ENCODE data around the gene PARD3. TPM values are rescaled to one million over a fixed set of nuclear protein-coding genes. Genes with fewer than 3 reads are reported as not detected.

Gene PARD3
- total and polyA plus RNA-seq, 10 of the 15 experiments (the other 5 are each of a cell fraction or from before 2014, with no cell fraction given): 2.6 to 43.1 (median 13.9) TPM

- no peak for TF ChIP-seq ZNF592 (IDR thresholded peaks at IDR 0.05)
- no peak for TF ChIP-seq RCOR1 (conservative IDR thresholded peaks at IDR 0.05; ENCODE audit: low read depth, low read length)
These were observed 425.3 kb downstream of the PARD3 start (continued) for GRCh38 chr10:34389801-34390200.

- H3K27me3 ChIP-seq (replicated peaks in 1 of 2; ENCODE audit: control insufficient read depth in 2 of 2, insufficient read depth in 2 of 2, low read length in 1 of 2): no peaks in the 10 kb centered on the region
- no peak overlapping the region for H3K4me3 ChIP-seq
- in situ Hi-C loops (cut with MboI) (no loop called here), intact Hi-C loops (cut with micrococcal nuclease; ENCODE audit: unreplicated experiment) (loop anchor here (10.0 kb wide), 1 partner anchor 232 kb away; no protein-coding TSS in a partner anchor)
- no peaks in the 10 kb centered on the region for H3K4me1 ChIP-seq (ENCODE audit: control insufficient read depth, insufficient read depth, low read length)
- no peaks in the 10 kb centered on the region for H3K79me2 ChIP-seq (ENCODE audit: control insufficient read depth, insufficient read depth, low read length)
- WGBS (ENCODE audit: insufficient coverage, insufficient replicate concordance, low lambda C conversion rate, missing lambda C conversion rate): 44% methylated on average over 3 of the region's 3 CpGs
- H3K9ac ChIP-seq (ENCODE audit: control insufficient read depth, insufficient read depth, low read length): no peak overlapping the region
- POLR2A ChIA-PET: interaction anchor here (0.7 kb wide), 1 partner anchor 83 kb away, joined by 4 read pairs; no protein-coding TSS in a partner anchor
- FAIRE-seq (no peak), ATAC-seq (no peak), DNase-seq (ENCODE audit: low read depth, low spot score) (no peak)
- no peaks in the 10 kb centered on the region for H3K9me3 ChIP-seq (replicated peaks; ENCODE audit: control insufficient read depth, insufficient read depth, low read length)
- BruUV-seq (replicated peaks): no TSS peak
- no peak overlapping the region for H3K27ac ChIP-seq (ENCODE audit: control insufficient read depth, insufficient read depth)
- H2AFZ ChIP-seq (ENCODE audit: control insufficient read depth, low read depth, low read length): no peak overlapping the region
- no peaks in the 10 kb centered on the region for H3K36me3 ChIP-seq (ENCODE audit: control insufficient read depth in 2 of 2, insufficient read depth in 2 of 2, low read length in 1 of 2)
- H4K20me1 ChIP-seq (ENCODE audit: control insufficient read depth, insufficient read depth): no peaks in the 10 kb centered on the region
- SMC1A ChIA-PET (ENCODE audit: uncharacterized antibody, unreplicated experiment): interaction anchor here (1.8 kb wide), 1 partner anchor 11 kb away, joined by 9 read pairs; no protein-coding TSS in a partner anchor
- H3K4me2 ChIP-seq (ENCODE audit: control insufficient read depth, insufficient read depth): no peak overlapping the region
- CTCF ChIA-PET: no interaction called here
- TF ChIP-seq KAT2A (conservative IDR thresholded peaks at IDR 0.05; ENCODE audit: control insufficient read depth, low read depth, low read length) (no peak), RCOR1 (conservative IDR thresholded peaks at IDR 0.05; ENCODE audit: low read depth, low read length) (no peak), SMARCA5 (IDR thresholded peaks at IDR 0.05) (no peak), SREBF2 (IDR thresholded peaks at IDR 0.05; ENCODE audit: low read length) (no peak), SMC3 (IDR thresholded peaks at IDR 0.05; ENCODE audit: borderline replicate concordance, low read length) (no peak), HSF1 (IDR thresholded peaks at IDR 0.05; ENCODE audit: low read depth, low read length) (no peak), TCF12 (IDR thresholded peaks at IDR 0.05; ENCODE audit: low read depth, low read length) (no peak), NRF1 (conservative IDR thresholded peaks at IDR 0.05; ENCODE audit: low read depth, low read length) (no peak), NR2C2 (IDR thresholded peaks at IDR 0.05; ENCODE audit: borderline replicate concordance, control insufficient read depth, insufficient read length, low read depth) (no peak)
- TF ChIP-seq, protein P1, sequence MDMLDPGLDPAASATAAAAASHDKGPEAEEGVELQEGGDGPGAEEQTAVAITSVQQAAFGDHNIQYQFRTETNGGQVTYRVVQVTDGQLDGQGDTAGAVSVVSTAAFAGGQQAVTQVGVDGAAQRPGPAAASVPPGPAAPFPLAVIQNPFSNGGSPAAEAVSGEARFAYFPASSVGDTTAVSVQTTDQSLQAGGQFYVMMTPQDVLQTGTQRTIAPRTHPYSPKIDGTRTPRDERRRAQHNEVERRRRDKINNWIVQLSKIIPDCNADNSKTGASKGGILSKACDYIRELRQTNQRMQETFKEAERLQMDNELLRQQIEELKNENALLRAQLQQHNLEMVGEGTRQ (IDR thresholded peaks at IDR 0.05; ENCODE audit: borderline replicate concordance, low read depth, low read length): no peak
- TF ChIP-seq, protein P2, sequence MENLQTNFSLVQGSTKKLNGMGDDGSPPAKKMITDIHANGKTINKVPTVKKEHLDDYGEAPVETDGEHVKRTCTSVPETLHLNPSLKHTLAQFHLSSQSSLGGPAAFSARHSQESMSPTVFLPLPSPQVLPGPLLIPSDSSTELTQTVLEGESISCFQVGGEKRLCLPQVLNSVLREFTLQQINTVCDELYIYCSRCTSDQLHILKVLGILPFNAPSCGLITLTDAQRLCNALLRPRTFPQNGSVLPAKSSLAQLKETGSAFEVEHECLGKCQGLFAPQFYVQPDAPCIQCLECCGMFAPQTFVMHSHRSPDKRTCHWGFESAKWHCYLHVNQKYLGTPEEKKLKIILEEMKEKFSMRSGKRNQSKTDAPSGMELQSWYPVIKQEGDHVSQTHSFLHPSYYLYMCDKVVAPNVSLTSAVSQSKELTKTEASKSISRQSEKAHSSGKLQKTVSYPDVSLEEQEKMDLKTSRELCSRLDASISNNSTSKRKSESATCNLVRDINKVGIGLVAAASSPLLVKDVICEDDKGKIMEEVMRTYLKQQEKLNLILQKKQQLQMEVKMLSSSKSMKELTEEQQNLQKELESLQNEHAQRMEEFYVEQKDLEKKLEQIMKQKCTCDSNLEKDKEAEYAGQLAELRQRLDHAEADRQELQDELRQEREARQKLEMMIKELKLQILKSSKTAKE (IDR thresholded peaks at IDR 0.05; ENCODE audit: low read depth, poor library complexity, severe bottlenecking): no peak
- RAD21 ChIA-PET (ENCODE audit: unreplicated experiment): interaction anchor here (2.5 kb wide), 1 partner anchor 16 kb away, joined by 10 read pairs; no protein-coding TSS in a partner anchor
These were observed 428.2 kb downstream of the PARD3 start for GRCh38 chr10:34386921-34387320.

All from GM12878 (cell line).